HepG2 (cell line): ENCODE results near the gene ZSCAN23. TPM values are rescaled to one million over a fixed set of nuclear protein-coding genes. Genes with fewer than 3 reads are reported as not detected.
A peak's percentile ranks its signal among the peaks of the same experiment; 100 is the strongest.

Experiments used
- DRAP1 ChIP-seq: IDR thresholded peaks from 2 replicates; pipeline ENCODE4 v1.6.1; 2016; ENCODE audit warnings: missing genetic modification reagents, missing compliant biosample characterization
- FOXO1 ChIP-seq: sonication (generic); formaldehyde crosslinking; IDR thresholded peaks from 2 replicates; pipeline ENCODE4 v1.4.0; 2020; ENCODE audit warnings: missing genetic modification reagents
- GPN1 ChIP-seq: sonication (generic); formaldehyde crosslinking; IDR thresholded peaks from 2 replicates; pipeline ENCODE4 v1.5.1; 2020; ENCODE audit warnings: missing genetic modification reagents, borderline replicate concordance
- IRF2 ChIP-seq: IDR thresholded peaks from 2 replicates; pipeline ENCODE4 v1.6.1; 2018; ENCODE audit warnings: missing genetic modification reagents, missing compliant biosample characterization
- KLF11 ChIP-seq: IDR thresholded peaks from 2 replicates; pipeline ENCODE4 v1.6.1; 2016; ENCODE audit warnings: missing compliant biosample characterization
- POLR2G ChIP-seq: fragments of 200-400 bp; formaldehyde crosslinking; IDR thresholded peaks from 2 replicates; pipeline ENCODE4 v1.6.1; 2018; ENCODE audit warnings: mild to moderate bottlenecking, low read depth, low read length, moderate library complexity
- RBFOX2 ChIP-seq: fragments of 200-400 bp; formaldehyde crosslinking; IDR thresholded peaks from 2 replicates; pipeline ENCODE4 v1.6.1; 2017; ENCODE audit warnings: low read depth, mild to moderate bottlenecking, low read length
- SMAD3 ChIP-seq: sonication (generic); formaldehyde crosslinking; IDR thresholded peaks from 2 replicates; pipeline ENCODE4 v1.4.0; 2020; ENCODE audit warnings: missing genetic modification reagents
- SOX13 ChIP-seq, 3 experiments: fragments of 450-650 bp in 1 of 3; sonication (generic) in 1 of 3; formaldehyde crosslinking in 1 of 3; IDR thresholded peaks in 2 of 3; conservative IDR thresholded peaks in 1 of 3; 2 replicates each; pipeline versions ENCODE4 v1.5.0 to v1.6.1; 2016 to 2020; ENCODE audit warnings: antibody characterized with exemption in 1 of 3, mild to moderate bottlenecking in 1 of 3, missing compliant biosample characterization in 1 of 3, missing genetic modification reagents in 1 of 3, moderate library complexity in 1 of 3
- TEF ChIP-seq: sonication (generic); formaldehyde crosslinking; IDR thresholded peaks from 2 replicates; pipeline ENCODE4 v1.5.0; 2020; ENCODE audit warnings: missing genetic modification reagents
- ZNF253 ChIP-seq: sonication (generic); formaldehyde crosslinking; IDR thresholded peaks from 2 replicates; pipeline ENCODE4 v1.8.0; 2022; ENCODE audit warnings: mild to moderate bottlenecking, missing genetic modification reagents, borderline replicate concordance
- ZNF530 ChIP-seq: sonication (generic); formaldehyde crosslinking; IDR thresholded peaks from 2 replicates; pipeline ENCODE4 v1.5.0; 2020; ENCODE audit warnings: low read depth, mild to moderate bottlenecking, missing genetic modification reagents
- ZNF552 ChIP-seq: sonication (generic); formaldehyde crosslinking; IDR thresholded peaks from 2 replicates; pipeline ENCODE4 v1.9.0; 2022; ENCODE audit warnings: missing genetic modification reagents, mild to moderate bottlenecking, borderline replicate concordance
- ZNF574 ChIP-seq: sonication (generic); formaldehyde crosslinking; IDR thresholded peaks from 2 replicates; pipeline ENCODE4 v1.4.0; 2020; ENCODE audit warnings: missing genetic modification reagents
- ZNF629 ChIP-seq: sonication (generic); formaldehyde crosslinking; conservative IDR thresholded peaks from 2 replicates; pipeline ENCODE4 v1.5.0; 2020; ENCODE audit warnings: missing genetic modification reagents
- ZNF746 ChIP-seq: sonication (generic); formaldehyde crosslinking; IDR thresholded peaks from 2 replicates; pipeline ENCODE4 v1.8.0; 2022; ENCODE audit warnings: mild to moderate bottlenecking, missing genetic modification reagents
- ZNF768 ChIP-seq: sonication (generic); formaldehyde crosslinking; IDR thresholded peaks from 2 replicates; pipeline ENCODE4 v1.4.0; 2020; ENCODE audit warnings: missing genetic modification reagents
- ZSCAN9 ChIP-seq: IDR thresholded peaks from 2 replicates; pipeline ENCODE4 v1.6.1; 2016; ENCODE audit warnings: borderline replicate concordance
- polyA plus RNA-seq, 8 experiments: library from polyadenylated mRNA; depleted of rRNA in 3 of 8; stranded (reverse) in 7 of 8; unstranded in 1 of 8; fragments of >200 nt; fragmentation: Illumina TruSeq in 4 of 8; extraction: Trizol in 4 of 8; gene quantifications; 2 replicates each; pipeline versions ENCODE4 v1.2.1 to v1.2.3, GENCODE V29; 2011 to 2016; ENCODE audit warnings: low read depth in 4 of 8, missing spikeins in 1 of 8, mixed read lengths in 1 of 8; ENCODE audit not compliant: insufficient read depth in 1 of 8
- total RNA-seq, 5 experiments: library from RNA; depleted of rRNA; stranded (reverse); fragments of >200 nt; fragmentation: Illumina TruSeq; extraction: Trizol; gene quantifications; 2 replicates each; pipeline ENCODE4 v1.2.3, GENCODE V29; 2016; ENCODE audit warnings: low read depth in 1 of 5
- TF ChIP-seq, protein P1 (sequence below): sonication (generic); formaldehyde crosslinking; IDR thresholded peaks from 2 replicates; pipeline ENCODE4 v1.5.1; 2020; ENCODE audit warnings: missing genetic modification reagents, mild to moderate bottlenecking, borderline replicate concordance
- TF ChIP-seq, protein P2 (sequence below): sonication (generic); formaldehyde crosslinking; IDR thresholded peaks from 2 replicates; pipeline ENCODE4 v1.9.0; 2022; ENCODE audit warnings: missing genetic modification reagents, mild to moderate bottlenecking, borderline replicate concordance

ZSCAN23 gene
- total and polyA plus RNA-seq, 2 of the 13 experiments (the other 11 are each of a cell fraction or from before 2014, with no cell fraction given), result 0.29 to 1.2 TPM

DNA sequence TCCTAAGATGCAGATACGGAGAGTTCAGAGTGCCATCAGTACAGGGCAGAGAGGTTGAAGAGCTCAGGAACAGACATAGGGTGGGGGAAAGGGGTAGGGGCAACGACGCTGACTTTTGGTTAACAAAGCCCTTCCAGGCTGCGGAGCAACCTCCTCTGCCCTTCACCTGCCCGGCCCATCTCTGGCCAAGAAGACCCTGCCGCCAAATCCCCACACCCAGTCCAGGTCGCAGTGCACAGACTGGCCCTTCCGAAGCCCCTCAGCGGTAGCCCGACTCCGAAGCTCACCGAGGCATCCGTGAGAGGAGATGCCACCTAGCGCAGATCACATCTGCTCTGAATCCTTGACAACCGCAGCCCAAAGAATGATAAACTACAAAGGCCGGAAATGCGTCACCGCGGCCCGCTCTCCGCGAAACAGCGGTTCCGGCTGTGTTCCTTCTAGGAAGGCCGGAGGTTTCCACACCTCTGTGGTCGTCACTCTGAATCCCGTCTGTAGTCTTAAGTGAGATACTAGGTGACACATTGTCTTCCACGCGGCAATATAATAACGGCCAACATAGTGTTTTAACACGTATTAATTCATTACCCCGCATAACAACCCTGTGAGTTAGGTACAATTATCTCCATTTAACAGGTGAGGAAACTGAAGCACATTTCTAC is at the start of gene ZSCAN23 (continued):
- no peak for TF ChIP-seq SOX13 (IDR thresholded peaks at IDR 0.05)
- TF ChIP-seq SOX13 (CRISPR knock-in tag; conservative IDR thresholded peaks at IDR 0.05 in 1 of 2, IDR thresholded peaks at IDR 0.05 in 1 of 2), result peak in 1 of 2 experiments; percentile 75; a peak in 2 of 4 replicates
- TF ChIP-seq, protein P1, sequence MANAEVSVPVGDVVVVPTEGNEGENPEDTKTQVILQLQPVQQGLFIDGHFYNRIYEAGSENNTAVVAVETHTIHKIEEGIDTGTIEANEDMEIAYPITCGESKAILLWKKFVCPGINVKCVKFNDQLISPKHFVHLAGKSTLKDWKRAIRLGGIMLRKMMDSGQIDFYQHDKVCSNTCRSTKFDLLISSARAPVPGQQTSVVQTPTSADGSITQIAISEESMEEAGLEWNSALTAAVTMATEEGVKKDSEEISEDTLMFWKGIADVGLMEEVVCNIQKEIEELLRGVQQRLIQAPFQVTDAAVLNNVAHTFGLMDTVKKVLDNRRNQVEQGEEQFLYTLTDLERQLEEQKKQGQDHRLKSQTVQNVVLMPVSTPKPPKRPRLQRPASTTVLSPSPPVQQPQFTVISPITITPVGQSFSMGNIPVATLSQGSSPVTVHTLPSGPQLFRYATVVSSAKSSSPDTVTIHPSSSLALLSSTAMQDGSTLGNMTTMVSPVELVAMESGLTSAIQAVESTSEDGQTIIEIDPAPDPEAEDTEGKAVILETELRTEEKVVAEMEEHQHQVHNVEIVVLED (CRISPR knock-in tag), result peak; percentile 48; the same call in 1 of the 2 replicates
- TF ChIP-seq ZNF746, result no peak
- no peak for TF ChIP-seq ZSCAN9
- TF ChIP-seq ZNF530 (CRISPR knock-in tag), result no peak
- peak; percentile 100 for TF ChIP-seq ZNF574 (CRISPR knock-in tag)
- TF ChIP-seq ZNF253 (CRISPR knock-in tag), result no peak
- TF ChIP-seq RBFOX2, result 0 out of 2 replicates have a peak, but pooled peaks have one; percentile 28
- TF ChIP-seq TEF (CRISPR knock-in tag), result no peak
- TF ChIP-seq ZNF629 (CRISPR knock-in tag), result no peak
- 0 out of 2 replicates have a peak, but pooled peaks have one; percentile 26 for TF ChIP-seq SMAD3 (CRISPR knock-in tag)
- no peak for TF ChIP-seq GPN1 (CRISPR knock-in tag)
- TF ChIP-seq ZNF552, result no peak
- TF ChIP-seq POLR2G, result peak; percentile 53; the same call in 1 of the 2 replicates
- TF ChIP-seq ZNF768 (CRISPR knock-in tag), result peak; percentile 47; the same call in 1 of the 2 replicates
- TF ChIP-seq IRF2 (CRISPR knock-in tag), result 0 out of 2 replicates have a peak, but pooled peaks have one; percentile 14
- TF ChIP-seq FOXO1 (CRISPR knock-in tag), result peak; percentile 15; the same call in 1 of the 2 replicates
- 0 out of 2 replicates have a peak, but pooled peaks have one; percentile 35 for TF ChIP-seq DRAP1 (CRISPR knock-in tag)
- TF ChIP-seq, protein P2, sequence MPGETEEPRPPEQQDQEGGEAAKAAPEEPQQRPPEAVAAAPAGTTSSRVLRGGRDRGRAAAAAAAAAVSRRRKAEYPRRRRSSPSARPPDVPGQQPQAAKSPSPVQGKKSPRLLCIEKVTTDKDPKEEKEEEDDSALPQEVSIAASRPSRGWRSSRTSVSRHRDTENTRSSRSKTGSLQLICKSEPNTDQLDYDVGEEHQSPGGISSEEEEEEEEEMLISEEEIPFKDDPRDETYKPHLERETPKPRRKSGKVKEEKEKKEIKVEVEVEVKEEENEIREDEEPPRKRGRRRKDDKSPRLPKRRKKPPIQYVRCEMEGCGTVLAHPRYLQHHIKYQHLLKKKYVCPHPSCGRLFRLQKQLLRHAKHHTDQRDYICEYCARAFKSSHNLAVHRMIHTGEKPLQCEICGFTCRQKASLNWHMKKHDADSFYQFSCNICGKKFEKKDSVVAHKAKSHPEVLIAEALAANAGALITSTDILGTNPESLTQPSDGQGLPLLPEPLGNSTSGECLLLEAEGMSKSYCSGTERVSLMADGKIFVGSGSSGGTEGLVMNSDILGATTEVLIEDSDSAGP (CRISPR knock-in tag), result peak; percentile 21; the same call in 1 of the 2 replicates
- TF ChIP-seq KLF11 (CRISPR knock-in tag), result no peak
